Astrocyte of the cerebellum (primary cell): Measurements from ENCODE around the gene SYCN.

Source experiments
- DNase-seq: peaks from one replicate; pipeline ENCODE4 v3.0.0-alpha.2; 2011; ENCODE audit warnings: low read depth
- H3K4me3 ChIP-seq: 2 replicates; pipeline ENCODE4 v1.5.1; 2011; ENCODE audit warnings: mild to moderate bottlenecking, low read depth, low read length, moderate library complexity
- in situ Hi-C: cut with HindIII; loops from 2 replicates; pipeline ENCODE4 v1.10.0; 2017; ENCODE audit warnings: low sequenced_read_pairs
- TF ChIP-seq, protein P1 (sequence below): IDR thresholded peaks from 2 replicates; pipeline ENCODE4 v1.5.1; 2012; ENCODE audit warnings: low read length, low read depth, moderate library complexity, mild to moderate bottlenecking; ENCODE audit errors: missing control alignments

Gene SYCN, protein sequence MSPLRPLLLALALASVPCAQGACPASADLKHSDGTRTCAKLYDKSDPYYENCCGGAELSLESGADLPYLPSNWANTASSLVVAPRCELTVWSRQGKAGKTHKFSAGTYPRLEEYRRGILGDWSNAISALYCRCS

GRCh38 chr19:39203372-39204341, at the start of gene SYCN:
Gene SYCN (minus strand): TSS chr19:39204263. CDS start chr19:39204254, 9 bp downstream.
- TF ChIP-seq, protein P1, sequence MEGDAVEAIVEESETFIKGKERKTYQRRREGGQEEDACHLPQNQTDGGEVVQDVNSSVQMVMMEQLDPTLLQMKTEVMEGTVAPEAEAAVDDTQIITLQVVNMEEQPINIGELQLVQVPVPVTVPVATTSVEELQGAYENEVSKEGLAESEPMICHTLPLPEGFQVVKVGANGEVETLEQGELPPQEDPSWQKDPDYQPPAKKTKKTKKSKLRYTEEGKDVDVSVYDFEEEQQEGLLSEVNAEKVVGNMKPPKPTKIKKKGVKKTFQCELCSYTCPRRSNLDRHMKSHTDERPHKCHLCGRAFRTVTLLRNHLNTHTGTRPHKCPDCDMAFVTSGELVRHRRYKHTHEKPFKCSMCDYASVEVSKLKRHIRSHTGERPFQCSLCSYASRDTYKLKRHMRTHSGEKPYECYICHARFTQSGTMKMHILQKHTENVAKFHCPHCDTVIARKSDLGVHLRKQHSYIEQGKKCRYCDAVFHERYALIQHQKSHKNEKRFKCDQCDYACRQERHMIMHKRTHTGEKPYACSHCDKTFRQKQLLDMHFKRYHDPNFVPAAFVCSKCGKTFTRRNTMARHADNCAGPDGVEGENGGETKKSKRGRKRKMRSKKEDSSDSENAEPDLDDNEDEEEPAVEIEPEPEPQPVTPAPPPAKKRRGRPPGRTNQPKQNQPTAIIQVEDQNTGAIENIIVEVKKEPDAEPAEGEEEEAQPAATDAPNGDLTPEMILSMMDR: no peak
- in situ Hi-C loops: no loop called here
- H3K4me3 ChIP-seq: no peak within 1 kb of the TSS

GRCh38 chr19:39253374-39254149, 49.5 kb upstream of the SYCN start:
- TF ChIP-seq, protein P1: no peak
- DNase-seq: no peak
- in situ Hi-C loops: no loop called here
- no peak overlapping the region for H3K4me3 ChIP-seq

More at GRCh38 chr19:39203372-39204341, at the start of gene SYCN:
- DNase-seq: no peak

DNA sequence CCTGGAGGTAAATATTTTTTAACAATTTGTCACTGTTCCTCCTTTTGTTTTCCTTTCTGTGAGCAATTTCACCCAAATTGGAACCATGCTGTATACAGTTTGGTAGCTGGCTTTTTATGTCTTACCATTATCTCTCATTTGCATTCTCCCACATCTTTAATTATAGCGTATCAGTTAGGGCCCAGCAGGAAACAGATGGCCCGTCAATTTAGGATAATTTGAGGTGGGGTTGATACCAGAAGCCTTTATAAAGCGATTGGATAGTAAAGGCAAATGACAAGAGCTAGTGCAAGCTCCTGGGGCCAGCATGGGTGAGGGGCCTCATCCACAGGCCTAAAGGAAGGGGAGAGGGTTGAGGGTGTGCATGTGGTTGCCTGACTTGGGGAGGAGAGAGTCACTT, 48.4 kb upstream of the SYCN start:
- TF ChIP-seq, protein P1: no peak
- in situ Hi-C loops: no loop called here
- DNase-seq: no peak
- H3K4me3 ChIP-seq: no peak overlapping the region

DNA sequence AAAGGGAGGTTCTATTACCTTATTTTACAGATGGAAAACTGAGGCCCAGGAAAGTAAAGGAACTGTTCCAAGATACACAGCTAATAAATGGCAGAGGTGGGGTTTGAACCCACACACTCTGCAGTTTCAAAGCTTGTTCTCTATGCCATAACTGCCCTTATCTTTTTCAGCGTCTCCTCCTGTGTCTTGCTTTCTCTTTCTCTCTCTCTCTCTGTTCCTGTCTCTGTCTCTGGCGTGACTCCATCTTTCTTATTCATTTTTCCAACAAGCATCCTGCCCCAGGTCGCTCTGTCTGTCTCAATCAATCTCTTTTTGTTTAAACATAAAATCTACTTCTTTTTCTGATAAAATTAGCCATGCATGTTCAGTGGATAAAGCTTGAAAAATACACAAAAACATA, 47.8 kb upstream of the SYCN start:
- in situ Hi-C loops: no loop called here
- H3K4me3 ChIP-seq: no peak overlapping the region
- DNase-seq: no peak
- TF ChIP-seq, protein P1: no peak

- DNase-seq: no peak
- in situ Hi-C loops: no loop called here
- no peak overlapping the region for H3K4me3 ChIP-seq
- TF ChIP-seq, protein P1: no peak
These were observed 47.0 kb upstream of the SYCN start for GRCh38 chr19:39251081-39251480.

GRCh38 chr19:39248806-39249205, 44.7 kb upstream of the SYCN start, which contains the start of gene IFNL4:
Gene IFNL4 (minus strand): TSS chr19:39248856.
- TF ChIP-seq, protein P1: no peak
- in situ Hi-C loops: no loop called here
- no peak within 1 kb of the TSS for H3K4me3 ChIP-seq

More at GRCh38 chr19:39248806-39249205, 44.7 kb upstream of the SYCN start, which contains the start of gene IFNL4:
- DNase-seq: no peak
